Measurements from ENCODE around the gene SETBP1.

SETBP1 gene

DNA sequence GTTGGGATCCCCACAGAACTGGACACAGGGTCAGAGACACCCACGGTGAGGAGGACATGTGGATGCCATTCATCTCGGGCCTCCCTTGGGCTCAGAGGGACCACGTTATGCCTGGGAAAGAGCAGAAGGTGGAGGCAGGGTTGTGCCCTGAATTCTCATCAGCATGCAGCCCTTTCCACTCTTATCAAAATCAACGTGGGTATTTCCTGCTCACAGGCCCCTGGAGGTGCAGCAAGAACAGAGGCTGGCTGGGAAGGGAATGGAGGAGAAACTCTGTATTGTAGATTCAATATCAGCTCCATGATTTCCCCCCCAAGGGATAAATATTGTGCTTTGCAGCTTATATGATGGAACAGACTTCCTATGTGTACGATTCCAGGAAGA lies 90.9 kb downstream of the SETBP1 start:
- Histone ChIP-seq H3K27me3 (ENCODE audit: control insufficient read depth, insufficient read depth, low read length, poor library complexity, severe bottlenecking) (no peaks in the 10 kb centered on the region), H3K36me3 (ENCODE audit: control insufficient read depth, insufficient read depth, low read length) (no peaks in the 10 kb centered on the region), H3K4me1 (ENCODE audit: control insufficient read depth, insufficient read depth, low read length) (peaks cover 16% of the 10 kb centered on the region), H3K4me3 (ENCODE audit: insufficient read depth, low read depth, low read length) (no peak overlapping the region), H3K27ac (ENCODE audit: insufficient read depth, low read depth, low read length, poor library complexity, severe bottlenecking) (no peak overlapping the region), H3K9me3 (ENCODE audit: control insufficient read depth, low read length) (no peaks in the 10 kb centered on the region)
- WGBS, 2 experiments: 85 to 86% methylated on average over 5 of the region's 5 CpGs

DNA sequence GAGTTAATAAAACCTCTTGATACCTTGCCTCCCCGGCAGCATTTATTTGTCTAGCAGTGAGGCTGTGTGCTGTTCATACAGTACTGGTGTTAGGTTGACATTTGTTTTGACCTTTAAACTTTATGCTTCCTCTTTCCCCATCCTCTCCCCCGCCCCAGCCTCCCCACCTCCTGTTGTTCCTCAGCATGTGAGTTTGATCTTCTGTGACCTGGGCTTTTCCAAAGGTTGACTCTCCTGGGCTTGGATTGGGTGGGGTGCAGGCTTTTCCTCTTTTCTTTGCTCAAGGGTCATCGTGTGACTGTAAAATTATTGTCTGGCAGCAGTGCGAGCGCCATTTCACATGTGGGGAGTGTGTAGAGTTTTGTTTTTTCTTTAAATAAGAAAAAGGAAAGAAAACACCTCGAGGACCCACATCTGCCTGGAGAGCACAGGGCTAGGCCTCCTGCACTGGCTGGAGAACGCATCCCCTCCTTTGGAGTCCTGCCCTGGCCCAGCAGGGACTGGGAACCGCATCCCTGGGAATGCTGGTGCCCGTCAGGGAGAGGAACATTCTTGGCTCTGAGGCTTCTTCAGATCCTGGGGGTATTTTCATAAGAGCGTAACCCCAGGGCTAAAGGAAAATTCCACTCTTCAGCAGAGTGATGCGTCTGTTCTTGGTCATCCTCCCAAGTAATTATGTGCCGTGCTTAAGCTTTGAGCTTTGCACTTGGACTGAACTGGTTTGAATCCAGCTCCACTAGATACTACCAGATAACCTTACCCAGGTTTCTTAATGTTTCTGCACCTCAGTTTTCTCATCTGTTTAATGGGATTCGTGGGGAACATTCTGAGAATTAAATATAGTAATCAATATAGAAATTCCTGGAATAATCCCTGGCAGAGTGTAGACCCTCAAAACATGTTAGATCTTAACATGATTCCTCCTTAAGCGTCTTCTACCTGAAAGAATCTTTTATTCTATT lies 91.5 kb downstream of the SETBP1 start:
- 90 to 92% methylated on average over 12 to 14 of the region's 14 CpGs for WGBS, 2 experiments
- Histone ChIP-seq H3K4me3 (ENCODE audit: insufficient read depth, low read depth, low read length) (no peak overlapping the region), H3K27me3 (ENCODE audit: control insufficient read depth, insufficient read depth, low read length, poor library complexity, severe bottlenecking) (no peaks in the 10 kb centered on the region), H3K27ac (ENCODE audit: insufficient read depth, low read depth, low read length, poor library complexity, severe bottlenecking) (no peak overlapping the region), H3K9me3 (ENCODE audit: control insufficient read depth, low read length) (no peaks in the 10 kb centered on the region), H3K36me3 (ENCODE audit: control insufficient read depth, insufficient read depth, low read length) (no peaks in the 10 kb centered on the region), H3K4me1 (ENCODE audit: control insufficient read depth, insufficient read depth, low read length) (peaks cover 16% of the 10 kb centered on the region)

DNA sequence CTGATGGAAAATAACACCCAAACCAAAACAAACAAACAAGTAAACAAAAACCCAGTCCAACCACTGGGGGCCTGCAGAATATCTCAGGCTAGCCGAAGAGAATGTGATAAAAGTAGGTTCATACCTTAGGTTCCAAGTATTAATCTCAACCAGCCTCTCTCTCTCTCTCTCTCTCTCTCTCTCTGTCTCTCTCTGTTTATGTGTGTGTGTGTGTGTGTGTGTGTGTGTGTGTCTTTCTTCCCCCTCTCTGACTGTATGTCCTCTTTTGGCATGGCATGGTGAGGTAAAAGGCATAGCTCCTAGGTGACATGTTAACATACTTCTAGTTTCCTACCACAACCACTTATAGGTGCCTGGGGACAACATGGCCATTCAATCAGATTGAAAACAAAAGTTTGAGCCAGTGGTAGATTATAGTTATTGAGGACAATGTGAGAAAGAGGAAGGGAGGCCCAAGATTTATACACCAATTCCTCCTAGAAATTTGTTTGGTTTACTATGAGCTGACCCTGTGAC lies 93.0 kb downstream of the SETBP1 start:
- Histone ChIP-seq H3K4me1 (ENCODE audit: control insufficient read depth, insufficient read depth, low read length) (peaks cover 28% of the 10 kb centered on the region), H3K9me3 (ENCODE audit: control insufficient read depth, low read length) (no peaks in the 10 kb centered on the region), H3K4me3 (ENCODE audit: insufficient read depth, low read depth, low read length) (no peak overlapping the region), H3K27me3 (ENCODE audit: control insufficient read depth, insufficient read depth, low read length, poor library complexity, severe bottlenecking) (no peaks in the 10 kb centered on the region), H3K27ac (ENCODE audit: insufficient read depth, low read depth, low read length, poor library complexity, severe bottlenecking) (no peak overlapping the region), H3K36me3 (ENCODE audit: control insufficient read depth, insufficient read depth, low read length) (no peaks in the 10 kb centered on the region)
- WGBS, 2 experiments: 86% methylated on average over 1 of the region's 1 CpG; no CpG with 5 or more reads in 1 of the 2 experiments

DNA sequence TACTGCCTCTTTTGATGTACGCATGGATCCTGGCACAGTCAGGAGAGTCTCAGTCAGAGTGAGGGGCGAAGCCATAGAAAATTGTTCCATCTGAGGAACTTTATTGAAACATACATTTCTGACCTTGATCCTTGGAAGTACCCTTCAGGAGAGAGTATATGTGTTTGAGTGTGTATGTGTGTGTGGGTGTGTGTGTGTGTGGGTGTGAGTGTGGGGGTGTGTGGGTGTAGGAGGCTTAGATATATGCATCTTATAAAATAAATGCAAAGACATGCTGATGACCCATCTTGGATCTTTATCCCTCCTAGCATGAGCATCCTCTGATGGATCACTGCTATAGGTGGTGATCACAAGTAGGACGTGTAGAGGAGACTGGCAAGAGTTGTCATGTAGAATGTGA lies 93.5 kb downstream of the SETBP1 start:
- WGBS, 2 experiments: 92 to 99% methylated on average over 3 of the region's 3 CpGs
- H3K27ac ChIP-seq (ENCODE audit: insufficient read depth, low read depth, low read length, poor library complexity, severe bottlenecking): no peak overlapping the region
- no peaks in the 10 kb centered on the region for H3K36me3 ChIP-seq (ENCODE audit: control insufficient read depth, insufficient read depth, low read length)
- H3K27me3 ChIP-seq (ENCODE audit: control insufficient read depth, insufficient read depth, low read length, poor library complexity, severe bottlenecking): no peaks in the 10 kb centered on the region
- H3K4me1 ChIP-seq (ENCODE audit: control insufficient read depth, insufficient read depth, low read length): peaks cover 32% of the 10 kb centered on the region
- H3K4me3 ChIP-seq (ENCODE audit: insufficient read depth, low read depth, low read length): no peak overlapping the region
- H3K9me3 ChIP-seq (ENCODE audit: control insufficient read depth, low read length): no peaks in the 10 kb centered on the region

DNA sequence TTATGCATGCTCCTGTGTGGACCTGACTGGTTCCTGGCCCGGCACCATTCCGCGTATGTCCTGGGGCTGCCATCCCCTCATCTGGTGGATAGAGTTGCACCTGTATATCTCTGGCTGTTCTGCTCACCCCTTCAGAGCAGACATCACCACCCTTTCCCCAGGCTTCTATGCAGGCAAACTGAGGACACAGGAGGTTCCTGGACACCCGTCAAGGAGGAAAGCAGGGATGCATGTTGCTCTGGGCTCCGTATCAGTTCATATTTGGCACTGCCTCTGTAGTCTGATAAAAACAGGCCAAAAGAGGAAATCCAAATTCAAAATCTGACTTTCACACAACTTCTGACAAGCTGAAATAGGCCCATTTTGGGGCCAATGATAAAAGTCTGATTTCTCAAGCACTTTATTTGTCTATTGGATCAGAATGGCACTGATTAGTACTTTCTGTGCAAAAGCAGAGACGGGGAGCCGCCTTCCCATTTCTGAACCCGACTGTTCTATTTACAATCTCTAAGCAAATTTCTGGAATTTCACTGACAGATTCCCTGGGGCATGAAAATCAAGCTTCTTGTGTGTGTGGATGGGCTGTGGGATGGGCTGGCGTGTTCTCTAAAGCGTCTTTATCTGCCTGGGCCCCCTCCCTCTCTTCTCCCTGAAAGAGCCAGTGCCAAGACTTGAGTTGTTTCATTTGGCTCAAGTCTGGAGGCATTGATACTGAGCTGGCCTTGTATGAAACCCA lies 96.9 kb downstream of the SETBP1 start:
- WGBS, 2 experiments: 95 to 96% methylated on average over 10 of the region's 10 CpGs
- Histone ChIP-seq H3K27ac (ENCODE audit: insufficient read depth, low read depth, low read length, poor library complexity, severe bottlenecking) (no peak overlapping the region), H3K4me3 (ENCODE audit: insufficient read depth, low read depth, low read length) (no peak overlapping the region), H3K27me3 (ENCODE audit: control insufficient read depth, insufficient read depth, low read length, poor library complexity, severe bottlenecking) (no peaks in the 10 kb centered on the region), H3K9me3 (ENCODE audit: control insufficient read depth, low read length) (no peaks in the 10 kb centered on the region), H3K4me1 (ENCODE audit: control insufficient read depth, insufficient read depth, low read length) (peaks cover 43% of the 10 kb centered on the region), H3K36me3 (ENCODE audit: control insufficient read depth, insufficient read depth, low read length) (no peaks in the 10 kb centered on the region)

DNA sequence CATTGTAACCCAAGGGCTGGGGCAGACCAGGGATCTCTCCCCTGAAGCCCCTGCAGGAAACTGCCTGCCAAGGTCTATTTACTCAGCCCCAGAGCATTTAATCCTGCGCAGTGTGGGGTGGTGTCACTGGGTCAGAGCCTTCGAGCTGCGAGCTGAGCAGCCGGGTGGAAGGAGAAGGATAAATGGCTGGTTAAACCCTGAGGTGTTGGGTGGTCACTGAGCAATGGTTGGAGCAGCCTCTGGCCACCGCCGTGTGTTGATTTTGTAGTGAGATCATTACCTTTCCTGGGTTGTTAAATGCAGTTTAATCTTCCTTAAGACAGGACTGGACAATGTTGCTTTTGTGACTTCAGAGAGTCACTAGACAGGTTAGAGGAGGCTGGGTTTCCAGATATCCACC lies 98.1 kb downstream of the SETBP1 start:
- no peak overlapping the region for H3K4me3 ChIP-seq (ENCODE audit: insufficient read depth, low read depth, low read length)
- H3K27me3 ChIP-seq (ENCODE audit: control insufficient read depth, insufficient read depth, low read length, poor library complexity, severe bottlenecking): no peaks in the 10 kb centered on the region
- no peak overlapping the region for H3K27ac ChIP-seq (ENCODE audit: insufficient read depth, low read depth, low read length, poor library complexity, severe bottlenecking)
- peaks cover 43% of the 10 kb centered on the region for H3K4me1 ChIP-seq (ENCODE audit: control insufficient read depth, insufficient read depth, low read length)
- H3K9me3 ChIP-seq (ENCODE audit: control insufficient read depth, low read length): no peaks in the 10 kb centered on the region
- H3K36me3 ChIP-seq (ENCODE audit: control insufficient read depth, insufficient read depth, low read length): no peaks in the 10 kb centered on the region
- 70 to 74% methylated on average over 6 of the region's 6 CpGs for WGBS, 2 experiments

DNA sequence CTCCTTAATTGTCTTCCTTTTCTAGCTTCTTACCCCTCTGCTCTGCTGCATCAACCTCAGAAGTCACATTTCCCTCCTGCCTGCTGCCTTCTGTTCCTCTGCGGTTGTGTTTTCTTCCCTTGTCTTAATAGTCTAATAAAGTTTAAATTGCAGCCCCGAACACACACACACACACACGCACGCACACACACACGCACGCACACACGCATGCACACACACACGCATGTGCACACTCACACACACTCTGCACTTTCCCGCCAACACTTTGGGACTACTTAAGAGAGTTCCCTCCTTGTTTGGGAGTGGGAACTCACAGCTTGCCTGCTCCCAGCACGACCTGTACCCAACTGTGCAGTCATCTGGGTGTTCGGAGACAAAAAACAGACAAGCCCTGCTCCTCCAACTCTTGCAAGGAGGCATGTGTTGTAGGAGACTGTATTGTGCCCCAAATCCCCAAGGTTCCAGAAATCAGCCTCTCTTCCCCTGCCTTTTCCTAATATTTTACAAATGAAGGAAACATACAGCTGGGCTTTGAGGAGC lies 99.1 kb downstream of the SETBP1 start:
- no peak overlapping the region for H3K4me3 ChIP-seq (ENCODE audit: insufficient read depth, low read depth, low read length)
- H3K27me3 ChIP-seq (ENCODE audit: control insufficient read depth, insufficient read depth, low read length, poor library complexity, severe bottlenecking): no peaks in the 10 kb centered on the region
- H3K27ac ChIP-seq (ENCODE audit: insufficient read depth, low read depth, low read length, poor library complexity, severe bottlenecking): no peak overlapping the region
- H3K4me1 ChIP-seq (ENCODE audit: control insufficient read depth, insufficient read depth, low read length): peaks cover 43% of the 10 kb centered on the region
- no peaks in the 10 kb centered on the region for H3K9me3 ChIP-seq (ENCODE audit: control insufficient read depth, low read length)
- WGBS, 2 experiments: 87 to 88% methylated on average over 11 of the region's 11 CpGs
- H3K36me3 ChIP-seq (ENCODE audit: control insufficient read depth, insufficient read depth, low read length): no peaks in the 10 kb centered on the region

DNA sequence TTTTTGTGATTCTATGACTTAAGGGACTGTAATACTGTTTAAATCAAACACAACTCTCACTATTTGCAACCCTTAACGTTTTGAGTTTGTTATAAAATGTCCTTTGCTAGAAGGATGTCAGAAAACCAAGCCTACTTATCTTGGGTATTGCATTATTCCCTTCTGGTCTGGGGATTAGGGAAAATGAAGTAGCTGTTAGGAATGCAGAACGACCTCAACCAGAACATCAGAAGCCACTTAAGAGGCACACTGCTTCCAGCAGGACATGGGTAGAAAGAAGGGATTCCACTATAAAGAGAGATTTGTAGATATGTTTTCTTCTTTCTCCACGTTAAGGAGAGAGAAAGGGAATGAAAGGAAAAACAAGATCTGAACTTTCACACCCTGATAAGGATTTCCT lies 101.2 kb downstream of the SETBP1 start:
- H3K36me3 ChIP-seq (ENCODE audit: control insufficient read depth, insufficient read depth, low read length): no peaks in the 10 kb centered on the region
- peaks cover 34% of the 10 kb centered on the region for H3K4me1 ChIP-seq (ENCODE audit: control insufficient read depth, insufficient read depth, low read length)
- H3K4me3 ChIP-seq (ENCODE audit: insufficient read depth, low read depth, low read length): no peak overlapping the region
- no peaks in the 10 kb centered on the region for H3K27me3 ChIP-seq (ENCODE audit: control insufficient read depth, insufficient read depth, low read length, poor library complexity, severe bottlenecking)
- WGBS, 2 experiments: 18 to 34% methylated on average over 1 to 3 of the region's 3 CpGs
- H3K9me3 ChIP-seq (ENCODE audit: control insufficient read depth, low read length): no peaks in the 10 kb centered on the region
- no peak overlapping the region for H3K27ac ChIP-seq (ENCODE audit: insufficient read depth, low read depth, low read length, poor library complexity, severe bottlenecking)

DNA sequence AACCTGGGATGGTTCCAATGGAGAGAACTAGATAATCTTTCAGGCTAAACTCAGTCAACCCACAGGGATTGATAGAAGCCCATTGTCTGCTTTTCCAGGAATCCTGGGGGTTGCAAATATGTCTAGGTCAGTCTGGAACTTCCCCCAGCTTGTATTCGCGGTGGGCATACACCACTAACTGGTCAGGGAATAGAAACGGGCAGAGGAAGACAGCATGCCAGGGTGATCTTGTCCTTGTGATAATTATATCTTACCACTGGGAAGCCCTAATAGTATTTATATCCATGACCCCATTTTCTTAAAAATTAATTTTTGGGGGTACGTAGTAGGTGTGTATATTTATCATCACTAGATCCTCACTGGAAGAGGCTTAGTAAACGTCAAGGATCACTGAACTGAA lies 101.9 kb downstream of the SETBP1 start:
- WGBS, 2 experiments: 86 to 93% methylated on average over 5 of the region's 5 CpGs
- Histone ChIP-seq H3K4me3 (ENCODE audit: insufficient read depth, low read depth, low read length) (no peak overlapping the region), H3K27me3 (ENCODE audit: control insufficient read depth, insufficient read depth, low read length, poor library complexity, severe bottlenecking) (no peaks in the 10 kb centered on the region), H3K9me3 (ENCODE audit: control insufficient read depth, low read length) (no peaks in the 10 kb centered on the region), H3K36me3 (ENCODE audit: control insufficient read depth, insufficient read depth, low read length) (no peaks in the 10 kb centered on the region), H3K27ac (ENCODE audit: insufficient read depth, low read depth, low read length, poor library complexity, severe bottlenecking) (no peak overlapping the region), H3K4me1 (ENCODE audit: control insufficient read depth, insufficient read depth, low read length) (peaks cover 30% of the 10 kb centered on the region)

DNA sequence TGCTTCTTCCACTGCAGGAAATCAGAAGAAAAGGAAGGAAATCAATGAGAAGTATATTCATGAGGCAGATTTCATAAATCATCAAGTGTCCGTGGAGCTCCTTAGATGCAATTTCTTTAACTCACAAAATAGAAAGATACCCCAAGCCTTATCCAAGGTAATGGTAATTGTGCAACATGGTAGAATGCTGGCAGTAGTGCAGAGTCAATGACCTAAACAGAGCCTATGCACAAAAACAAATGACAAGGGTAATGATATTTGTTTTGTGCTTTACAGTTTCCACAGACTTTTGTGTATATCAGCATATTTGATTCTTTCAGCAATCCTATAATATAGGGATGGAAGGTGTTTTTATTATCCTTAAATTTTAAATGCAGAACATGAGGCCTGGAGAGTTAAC lies 102.7 kb downstream of the SETBP1 start:
- Histone ChIP-seq H3K27me3 (ENCODE audit: control insufficient read depth, insufficient read depth, low read length, poor library complexity, severe bottlenecking) (no peaks in the 10 kb centered on the region), H3K36me3 (ENCODE audit: control insufficient read depth, insufficient read depth, low read length) (no peaks in the 10 kb centered on the region), H3K9me3 (ENCODE audit: control insufficient read depth, low read length) (no peaks in the 10 kb centered on the region), H3K4me3 (ENCODE audit: insufficient read depth, low read depth, low read length) (no peak overlapping the region), H3K4me1 (ENCODE audit: control insufficient read depth, insufficient read depth, low read length) (peaks cover 24% of the 10 kb centered on the region), H3K27ac (ENCODE audit: insufficient read depth, low read depth, low read length, poor library complexity, severe bottlenecking) (no peak overlapping the region)
- no CpG with 5 or more reads among the region's 1 CpG for WGBS, 2 experiments

Measured in ectodermal cell (in vitro differentiated cells).